ENCODE measurements around the gene TECPR1.
A peak's percentile ranks its signal among the peaks of the same experiment; 100 is the strongest.

The TECPR1 gene

GRCh38 chr7:98251601-98252424 lies at the start of gene TECPR1:
Gene TECPR1, minus strand, starts transcription at chr7:98252232. Its CDS starts 6,086 bp downstream, at chr7:98246146.
- peak; percentile 45 for DNase-seq

- no peak for DNase-seq
These were observed 48.8 kb upstream of the TECPR1 start for GRCh38 chr7:98300595-98301372.

GRCh38 chr7:98297626-98298286 lies 45.7 kb upstream of the TECPR1 start:
- no peak for DNase-seq

- no peak for DNase-seq
These were observed 44.8 kb upstream of the TECPR1 start for GRCh38 chr7:98296833-98297232.

GRCh38 chr7:98295467-98296192 lies 43.6 kb upstream of the TECPR1 start:
- no peak for DNase-seq

- DNase-seq: no peak
These were observed 42.9 kb upstream of the TECPR1 start for GRCh38 chr7:98294798-98295382.

GRCh38 chr7:98294326-98294725 lies 42.3 kb upstream of the TECPR1 start:
- no peak for DNase-seq

GRCh38 chr7:98293746-98294145 lies 41.7 kb upstream of the TECPR1 start:
- no peak for DNase-seq

- DNase-seq: no peak
These were observed 41.2 kb upstream of the TECPR1 start for GRCh38 chr7:98293265-98293664.

GRCh38 chr7:98291717-98292116 lies 39.7 kb upstream of the TECPR1 start:
- DNase-seq: no peak

- no peak for DNase-seq
These were observed 37.4 kb upstream of the TECPR1 start for GRCh38 chr7:98289333-98289875.

GRCh38 chr7:98288064-98288823 lies 36.2 kb upstream of the TECPR1 start:
- DNase-seq: no peak

- no peak for DNase-seq
These were observed 35.5 kb upstream of the TECPR1 start for GRCh38 chr7:98287486-98287959.

- no peak for DNase-seq
These were observed 34.9 kb upstream of the TECPR1 start for GRCh38 chr7:98286701-98287485.

GRCh38 chr7:98286093-98286539 lies 34.1 kb upstream of the TECPR1 start:
- DNase-seq: no peak

GRCh38 chr7:98285157-98286092 lies 33.4 kb upstream of the TECPR1 start:
- no peak for DNase-seq

- DNase-seq: no peak
These were observed 32.5 kb upstream of the TECPR1 start for GRCh38 chr7:98284335-98285036.

- no peak for DNase-seq
These were observed 31.8 kb upstream of the TECPR1 start for GRCh38 chr7:98283887-98284222.

All from NCI-H187 treated with DMSO at 0.1 percent for 48 hours (cell line).